ENCODE results near the gene HGD. TPM values are rescaled to one million over a fixed set of nuclear protein-coding genes. Genes with fewer than 3 reads are reported as not detected.

HGD gene
- polyA plus RNA-seq, 3 donors, result 0.29 to 0.38 TPM; not detected in 1

GRCh38 chr3:120587332-120587975 is 94.6 kb downstream of the HGD start:
- no peak overlapping the region for H3K4me2 ChIP-seq (replicated peaks; ENCODE audit: extremely low read depth, low read length, poor library complexity, severe bottlenecking)
- Mint-ChIP-seq H3K4me3 (no peak overlapping the region), H3K27me3 (ENCODE audit: low read depth in 3 of 3) (peaks cover 0 to 2% (median 0%) of the 10 kb centered on the region in 3 donors)

More at GRCh38 chr3:120587332-120587975, 94.6 kb downstream of the HGD start:
- H3K79me2 ChIP-seq (ENCODE audit: insufficient read depth, low read length), result no peaks in the 10 kb centered on the region
- WGBS (ENCODE audit: insufficient coverage), result no CpG with 5 or more reads among the region's 3 CpGs
- Mint-ChIP-seq H3K9me3 (peaks cover 0 to 3% (median 0%) of the 10 kb centered on the region in 7 donors), H3K36me3 (no peaks in the 10 kb centered on the region), H3K4me1 (peaks cover under 1% of the 10 kb centered on the region), H3K27ac (no peak overlapping the region)
- intact Hi-C loops (cut with micrococcal nuclease), result no loop called here
- H3K4me1 ChIP-seq (ENCODE audit: control insufficient read depth in 1 of 2, insufficient read depth in 2 of 2, low read length in 2 of 2), result no peaks in the 10 kb centered on the region
- no peak for DNase-seq
- H4K20me1 ChIP-seq (ENCODE audit: insufficient read depth, low read length), result no peaks in the 10 kb centered on the region
- no peak overlapping the region for H3K4me3 ChIP-seq (replicated peaks in 1 of 3; ENCODE audit: low read depth in 2 of 3, low read length in 3 of 3)
- no peaks in the 10 kb centered on the region for H3K27me3 ChIP-seq (ENCODE audit: control insufficient read depth in 2 of 2, insufficient read depth in 2 of 2, low read length in 2 of 2)
- H3K36me3 ChIP-seq (replicated peaks in 1 of 2; ENCODE audit: control insufficient read depth in 1 of 2, insufficient read depth in 2 of 2, low read length in 2 of 2), result no peaks in the 10 kb centered on the region
- no peak for TF ChIP-seq CTCF (IDR thresholded peaks at IDR 0.05)
- H2AFZ ChIP-seq (ENCODE audit: insufficient read depth, low read depth, low read length, poor library complexity, severe bottlenecking), result no peak overlapping the region
- no peak overlapping the region for H3K9ac ChIP-seq (ENCODE audit: insufficient read depth, low read length, poor library complexity, severe bottlenecking)
- H3K27ac ChIP-seq (ENCODE audit: low read depth in 1 of 2, low read length in 2 of 2), result no peak overlapping the region
- no peaks in the 10 kb centered on the region for H3K9me3 ChIP-seq (replicated peaks in 1 of 2; ENCODE audit: control insufficient read depth in 1 of 2, insufficient read depth in 1 of 2, low read length in 2 of 2)

Small RNAs within 50 kb of the gene (small RNA-seq; reads per million reads assigned to genes)
- gene MTCO1P29 (ENCODE audit: insufficient read length, low read depth), result not detected
- gene MTCO2P29 (ENCODE audit: insufficient read length, low read depth), result not detected

Other genes starting within 250 kb of the HGD start
- gene FSTL1, start 231.2 kb downstream of the HGD start, polyA plus RNA-seq, result under 1 TPM; 0.13 to 0.44 (median 0.29) TPM
- 100 to 1,000 TPM in 2 of 3 donors, 10 to 100 TPM in 1; 93.7 to 215 (median 173) TPM for gene NDUFB4, start 85.9 kb downstream of the HGD start, polyA plus RNA-seq
- gene RABL3, start 60.3 kb upstream of the HGD start, polyA plus RNA-seq, result 10 to 100 TPM in 2 of 3 donors, 1 to 10 TPM in 1; 2.0 to 14.9 (median 11.5) TPM
- gene GTF2E1, start 60.5 kb upstream of the HGD start, polyA plus RNA-seq, result 1 to 10 TPM; 6.1 to 7.9 (median 6.9) TPM
- gene STXBP5L, start 226.0 kb upstream of the HGD start, polyA plus RNA-seq, result not detected

Data from CD14-positive monocyte (primary cell).